Effector memory CD8-positive, alpha-beta T cell (primary cell): Measurements from ENCODE around the gene HOXC12.
A peak's percentile ranks its signal among the peaks of the same experiment; 100 is the strongest.

Source experiments
- ATAC-seq: fragments of 150-1000 bp; cut with Tn5 transposase; replicated peaks from 2 replicates; pipeline ENCODE4 v1.10.0; 2021; ENCODE audit warnings: mild to moderate bottlenecking, moderate library complexity
- DNase-seq, 3 experiments: peaks; one replicate each; pipeline ENCODE4 v3.0.0; 2021
- H3K27ac Mint-ChIP-seq, 2 donors: one replicate each; pipeline ENCODE4 v1.8.0; 2022; ENCODE audit warnings: mild to moderate bottlenecking in 2 of 2, mixed read lengths in 2 of 2, moderate library complexity in 2 of 2
- H3K27me3 Mint-ChIP-seq, 2 donors: one replicate each; pipeline ENCODE4 v1.8.0; 2022; ENCODE audit warnings: mixed read lengths in 2 of 2
- H3K36me3 Mint-ChIP-seq: one replicate; pipeline ENCODE4 v1.8.0; 2022; ENCODE audit warnings: mild to moderate bottlenecking, moderate library complexity, mixed read lengths; ENCODE audit not compliant: insufficient read depth
- H3K4me1 Mint-ChIP-seq, 2 donors: one replicate each; pipeline ENCODE4 v1.8.0; 2022; ENCODE audit warnings: low read depth in 2 of 2, mixed read lengths in 2 of 2
- H3K4me3 Mint-ChIP-seq, 2 donors: one replicate each; pipeline ENCODE4 v1.8.0; 2022; ENCODE audit warnings: mild to moderate bottlenecking in 2 of 2, mixed read lengths in 2 of 2, moderate library complexity in 2 of 2
- H3K9me3 Mint-ChIP-seq, 2 donors: one replicate each; pipeline ENCODE4 v1.8.0; 2022; ENCODE audit warnings: mixed read lengths in 2 of 2
- total RNA-seq, 9 experiments: gene quantifications; one replicate each; lab custom pipeline; 2026; lab: John Stamatoyannopoulos, UW

Gene HOXC12
- 0 reads per million in 9 experiments for total RNA-seq

- peaks cover 40% of the 10 kb centered on the region for H3K36me3 Mint-ChIP-seq
- peaks cover 92 to 95% of the 10 kb centered on the region in 2 donors for H3K27me3 Mint-ChIP-seq
- no peaks in the 10 kb centered on the region for H3K9me3 Mint-ChIP-seq
- peak within 1 kb of the TSS; percentile 34 to 50 for H3K4me3 Mint-ChIP-seq
- ATAC-seq (no peak), DNase-seq (no peak)
- H3K27ac Mint-ChIP-seq = peak within 1 kb of the TSS; percentile 23 to 52
- H3K4me1 Mint-ChIP-seq = peaks cover 24 to 41% of the 10 kb centered on the region in 2 donors
These were observed at the start of gene HOXC12 for GRCh38 chr12:53954694-53955035. HOXC12 (plus strand) TSS chr12:53954903; CDS start chr12:53954930, 27 bp downstream.

- H3K36me3 Mint-ChIP-seq = peaks cover 3% of the 10 kb centered on the region
- H3K27ac Mint-ChIP-seq = no peak overlapping the region
- H3K9me3 Mint-ChIP-seq = no peaks in the 10 kb centered on the region
- DNase-seq (no peak), ATAC-seq (no peak)
- H3K4me1 Mint-ChIP-seq = no peaks in the 10 kb centered on the region
- H3K27me3 Mint-ChIP-seq = peaks cover 30 to 32% of the 10 kb centered on the region in 2 donors
- no peak overlapping the region for H3K4me3 Mint-ChIP-seq
These were observed 47.6 kb upstream of the HOXC12 start for GRCh38 chr12:53907103-53907502.

GRCh38 chr12:53916788-53917655, 37.7 kb upstream of the HOXC12 start:
- Mint-ChIP-seq H3K4me3 (no peak overlapping the region), H3K4me1 (no peaks in the 10 kb centered on the region), H3K27me3 (peaks cover 75 to 90% of the 10 kb centered on the region in 2 donors), H3K27ac (no peak overlapping the region), H3K9me3 (no peaks in the 10 kb centered on the region), H3K36me3 (peaks cover 2% of the 10 kb centered on the region)
- no peak for ATAC-seq
- no peak for DNase-seq

GRCh38 chr12:53924521-53925405, 29.9 kb upstream of the HOXC12 start:
- Mint-ChIP-seq H3K36me3 (peaks cover 5% of the 10 kb centered on the region), H3K27me3 (peaks cover 79 to 98% of the 10 kb centered on the region in 2 donors), H3K9me3 (no peaks in the 10 kb centered on the region), H3K4me1 (peaks cover 0 to 3% of the 10 kb centered on the region in 2 donors), H3K27ac (no peak overlapping the region), H3K4me3 (no peak overlapping the region)
- ATAC-seq = no peak
- no peak for DNase-seq

GRCh38 chr12:53927220-53928029, 27.3 kb upstream of the HOXC12 start:
- DNase-seq = no peak
- H3K27me3 Mint-ChIP-seq = peaks cover 91 to 100% of the 10 kb centered on the region in 2 donors
- H3K27ac Mint-ChIP-seq = no peak overlapping the region
- H3K36me3 Mint-ChIP-seq = peaks cover 5% of the 10 kb centered on the region
- no peaks in the 10 kb centered on the region for H3K9me3 Mint-ChIP-seq
- H3K4me3 Mint-ChIP-seq = no peak overlapping the region
- no peak for ATAC-seq
- H3K4me1 Mint-ChIP-seq = peaks cover 0 to 3% of the 10 kb centered on the region in 2 donors

- Mint-ChIP-seq H3K27me3 (peaks cover 94 to 100% of the 10 kb centered on the region in 2 donors), H3K4me1 (peaks cover 0 to 3% of the 10 kb centered on the region in 2 donors), H3K27ac (no peak overlapping the region), H3K36me3 (peaks cover 5% of the 10 kb centered on the region), H3K9me3 (no peaks in the 10 kb centered on the region), H3K4me3 (no peak overlapping the region)
- DNase-seq (no peak), ATAC-seq (no peak)
These were observed 26.5 kb upstream of the HOXC12 start for GRCh38 chr12:53928054-53928835.

GRCh38 chr12:53929527-53929926, 25.2 kb upstream of the HOXC12 start:
- Mint-ChIP-seq H3K27me3 (peaks cover 94 to 100% of the 10 kb centered on the region in 2 donors), H3K9me3 (no peaks in the 10 kb centered on the region), H3K36me3 (peaks cover 5% of the 10 kb centered on the region), H3K4me1 (peaks cover 0 to 3% of the 10 kb centered on the region in 2 donors), H3K4me3 (no peak overlapping the region), H3K27ac (no peak overlapping the region)
- DNase-seq (no peak), ATAC-seq (no peak)

- no peak for DNase-seq
- Mint-ChIP-seq H3K4me3 (no peak overlapping the region), H3K4me1 (peaks cover 3 to 6% of the 10 kb centered on the region in 2 donors), H3K36me3 (peaks cover 14% of the 10 kb centered on the region), H3K27me3 (peaks cover 94 to 100% of the 10 kb centered on the region in 2 donors), H3K9me3 (no peaks in the 10 kb centered on the region), H3K27ac (no peak overlapping the region)
- ATAC-seq = no peak
These were observed 24.0 kb upstream of the HOXC12 start for GRCh38 chr12:53930591-53931255.

GRCh38 chr12:53931844-53932581, 22.7 kb upstream of the HOXC12 start:
- Mint-ChIP-seq H3K4me1 (peaks cover 3 to 12% of the 10 kb centered on the region in 2 donors), H3K9me3 (no peaks in the 10 kb centered on the region), H3K4me3 (no peak overlapping the region), H3K27me3 (peaks cover 94 to 100% of the 10 kb centered on the region in 2 donors), H3K27ac (no peak overlapping the region), H3K36me3 (peaks cover 22% of the 10 kb centered on the region)
- DNase-seq (no peak), ATAC-seq (no peak)

- Mint-ChIP-seq H3K4me1 (peaks cover 3 to 13% of the 10 kb centered on the region in 2 donors), H3K27ac (no peak overlapping the region), H3K9me3 (no peaks in the 10 kb centered on the region), H3K36me3 (peaks cover 23% of the 10 kb centered on the region), H3K4me3 (no peak overlapping the region), H3K27me3 (peaks cover 99 to 100% of the 10 kb centered on the region in 2 donors)
- DNase-seq (no peak), ATAC-seq (no peak)
These were observed 21.8 kb upstream of the HOXC12 start for GRCh38 chr12:53932915-53933314.
